Panc1 (cell line): ENCODE measurements around the gene MORC2. TPM values are rescaled to one million over a fixed set of nuclear protein-coding genes. Genes with fewer than 3 reads are reported as not detected.

Experiments used
- ATAC-seq: fragments of 200-7000 bp; cut with Tn5 transposase; 2 replicates; pipeline ENCODE4 v1.9.1; 2020; ENCODE audit warnings: mild to moderate bottlenecking, moderate library complexity
- BruUV-seq: library from RNA; stranded (reverse); fragments of 400-500 nt; replicated peaks from 2 replicates; lab custom pipeline; 2021; lab: Mats Ljungman, UMichigan
- CTCF ChIA-PET: fragments of 300-600 bp; sonication (Branson Sonifier 250); formaldehyde crosslinking; loops from one replicate; lab custom pipeline; 2022; ENCODE audit warnings: antibody characterized with exemption; lab: Charles Lee
- POLR2A ChIA-PET: fragments of 300-600 bp; sonication (Branson Sonifier 250); formaldehyde crosslinking; loops from one replicate; lab custom pipeline; 2022; ENCODE audit warnings: antibody characterized with exemption; lab: Charles Lee
- DNase-seq: peaks from one replicate; pipeline ENCODE4 v3.0.0-alpha.2; 2010; ENCODE audit warnings: low read depth, low spot score
- H3K27ac ChIP-seq: 2 replicates; pipeline ENCODE4 v1.5.1; 2011; ENCODE audit warnings: mild to moderate bottlenecking, low read length, inconsistent platforms
- H3K27me3 ChIP-seq: fragments of 200-500 bp; sonication (Bioruptor generic); 2 replicates; pipeline ENCODE4 v1.6.0; 2014; ENCODE audit warnings: low read length, inconsistent platforms; ENCODE audit not compliant: control insufficient read depth, insufficient read depth
- H3K36me3 ChIP-seq: fragments of 200-500 bp; sonication (Bioruptor generic); 2 replicates; pipeline ENCODE4 v1.5.1; 2014; ENCODE audit warnings: inconsistent platforms, mild to moderate bottlenecking, low read length, moderate library complexity; ENCODE audit not compliant: control insufficient read depth, insufficient read depth
- H3K4me1 ChIP-seq: 2 replicates; pipeline ENCODE4 v1.5.1; 2011; ENCODE audit warnings: inconsistent platforms, mild to moderate bottlenecking, low read length, moderate library complexity; ENCODE audit not compliant: control insufficient read depth, insufficient read depth
- H3K4me3 ChIP-seq, 2 experiments: 2 replicates each; pipeline ENCODE4 v1.5.1; 2011 to 2012; ENCODE audit warnings: low read depth in 2 of 2, low read length in 2 of 2, mild to moderate bottlenecking in 2 of 2, inconsistent platforms in 1 of 2, moderate library complexity in 1 of 2
- H3K9me3 ChIP-seq: fragments of 200-500 bp; sonication (Bioruptor generic); 2 replicates; pipeline ENCODE4 v1.5.1; 2014; ENCODE audit warnings: low read depth, mild to moderate bottlenecking, inconsistent platforms, low read length, moderate library complexity; ENCODE audit not compliant: control insufficient read depth, insufficient read depth
- POLR2AphosphoS5 ChIP-seq: IDR thresholded peaks from 2 replicates; pipeline ENCODE4 v1.6.1; 2012; ENCODE audit warnings: mild to moderate bottlenecking, low read depth, low read length, moderate library complexity
- SIN3A ChIP-seq: IDR thresholded peaks from 2 replicates; pipeline ENCODE4 v1.6.1; 2012; ENCODE audit warnings: low read depth, mild to moderate bottlenecking, low read length, moderate library complexity, borderline replicate concordance; ENCODE audit not compliant: insufficient read depth
- TCF7L2 ChIP-seq: IDR thresholded peaks from 2 replicates; pipeline ENCODE4 v1.6.1; 2011; ENCODE audit warnings: mild to moderate bottlenecking, low read depth, low read length, inconsistent platforms
- in situ Hi-C: cut with HindIII; loops from 2 replicates; pipeline ENCODE4 v1.10.0; 2016; ENCODE audit warnings: low sequenced_read_pairs, low pct_unique_long_range_greater_than_20kb
- intact Hi-C: fragments of 100-400 bp; cut with micrococcal nuclease; formaldehyde crosslinking; loops from one replicate; pipeline ENCODE4 v1.10.0; 2022; ENCODE audit not compliant: unreplicated experiment
- total RNA-seq: library from RNA; stranded (reverse); gene quantifications from one replicate; pipeline ENCODE4 v1.2.1, GENCODE V29; 2021; ENCODE audit not compliant: unreplicated experiment
- TF ChIP-seq, protein P1 (sequence below): fragments of 450-650 bp; IDR thresholded peaks from 2 replicates; pipeline ENCODE4 v1.5.1; 2017; ENCODE audit warnings: mild to moderate bottlenecking
- TF ChIP-seq, protein P2 (sequence below), 2 experiments: IDR thresholded peaks; 2 replicates each; pipeline ENCODE4 v1.6.1; 2011 to 2012; ENCODE audit warnings: low read depth in 2 of 2, control low read depth in 1 of 2, low read length in 1 of 2, mild to moderate bottlenecking in 1 of 2, moderate library complexity in 1 of 2; ENCODE audit not compliant: insufficient read depth in 1 of 2

Gene MORC2
- total RNA-seq, 1 experiment from 2014 or later: 31.5 TPM

DNA sequence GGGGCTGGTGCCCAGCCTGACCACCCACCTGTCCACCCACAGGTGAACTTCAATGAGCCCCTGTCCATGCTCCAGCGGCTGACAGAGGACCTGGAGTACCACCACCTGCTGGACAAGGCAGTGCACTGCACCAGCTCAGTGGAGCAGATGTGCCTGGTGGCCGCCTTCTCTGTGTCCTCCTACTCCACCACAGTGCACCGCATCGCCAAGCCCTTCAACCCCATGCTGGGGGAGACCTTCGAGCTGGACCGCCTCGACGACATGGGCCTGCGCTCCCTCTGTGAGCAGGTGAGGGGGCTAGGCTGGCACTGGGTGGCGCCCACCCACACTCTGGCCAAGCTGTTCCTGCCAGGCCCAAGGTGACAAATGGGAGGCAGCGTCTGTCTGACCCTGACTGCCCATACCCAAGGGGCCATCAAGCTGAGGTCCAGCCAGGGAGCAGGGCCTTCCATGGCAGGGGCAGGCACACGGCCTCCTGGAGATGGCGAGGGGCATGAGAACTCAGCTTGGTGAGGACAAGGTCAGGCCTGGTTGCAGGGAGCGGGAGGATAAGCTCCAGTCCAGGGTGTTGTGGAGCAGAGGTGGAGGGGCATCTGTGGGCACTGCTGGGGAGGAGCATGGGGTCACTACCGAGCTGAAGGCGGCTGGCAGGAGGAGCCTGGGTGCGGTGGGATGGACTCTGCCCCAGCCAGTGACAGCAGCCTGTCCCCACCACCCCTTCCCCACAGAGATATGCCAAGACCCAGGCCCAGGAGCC lies 77.7 kb downstream of the MORC2 start:
- POLR2A ChIA-PET: no interaction called here
- Histone ChIP-seq H3K27ac (no peak overlapping the region), H3K9me3 (no peaks in the 10 kb centered on the region), H3K4me3 (no peak overlapping the region), H3K4me1 (no peaks in the 10 kb centered on the region), H3K36me3 (no peaks in the 10 kb centered on the region), H3K27me3 (no peaks in the 10 kb centered on the region)
- peak; percentile 85; the same call in 1 of the 2 replicates for ATAC-seq
- BruUV-seq: no TSS peak
- intact Hi-C loops (no loop called here), in situ Hi-C loops (no loop called here)
- TF ChIP-seq, protein P1, sequence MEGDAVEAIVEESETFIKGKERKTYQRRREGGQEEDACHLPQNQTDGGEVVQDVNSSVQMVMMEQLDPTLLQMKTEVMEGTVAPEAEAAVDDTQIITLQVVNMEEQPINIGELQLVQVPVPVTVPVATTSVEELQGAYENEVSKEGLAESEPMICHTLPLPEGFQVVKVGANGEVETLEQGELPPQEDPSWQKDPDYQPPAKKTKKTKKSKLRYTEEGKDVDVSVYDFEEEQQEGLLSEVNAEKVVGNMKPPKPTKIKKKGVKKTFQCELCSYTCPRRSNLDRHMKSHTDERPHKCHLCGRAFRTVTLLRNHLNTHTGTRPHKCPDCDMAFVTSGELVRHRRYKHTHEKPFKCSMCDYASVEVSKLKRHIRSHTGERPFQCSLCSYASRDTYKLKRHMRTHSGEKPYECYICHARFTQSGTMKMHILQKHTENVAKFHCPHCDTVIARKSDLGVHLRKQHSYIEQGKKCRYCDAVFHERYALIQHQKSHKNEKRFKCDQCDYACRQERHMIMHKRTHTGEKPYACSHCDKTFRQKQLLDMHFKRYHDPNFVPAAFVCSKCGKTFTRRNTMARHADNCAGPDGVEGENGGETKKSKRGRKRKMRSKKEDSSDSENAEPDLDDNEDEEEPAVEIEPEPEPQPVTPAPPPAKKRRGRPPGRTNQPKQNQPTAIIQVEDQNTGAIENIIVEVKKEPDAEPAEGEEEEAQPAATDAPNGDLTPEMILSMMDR: peak; percentile 83
- no peak for TF ChIP-seq SIN3A
- DNase-seq: peak; percentile 7
- CTCF ChIA-PET: interaction anchor here (0.6 to 1.1 kb wide), 2 partner anchors 11 to 74 kb away, joined by 3 to 6 read pairs; no protein-coding TSS in a partner anchor

DNA sequence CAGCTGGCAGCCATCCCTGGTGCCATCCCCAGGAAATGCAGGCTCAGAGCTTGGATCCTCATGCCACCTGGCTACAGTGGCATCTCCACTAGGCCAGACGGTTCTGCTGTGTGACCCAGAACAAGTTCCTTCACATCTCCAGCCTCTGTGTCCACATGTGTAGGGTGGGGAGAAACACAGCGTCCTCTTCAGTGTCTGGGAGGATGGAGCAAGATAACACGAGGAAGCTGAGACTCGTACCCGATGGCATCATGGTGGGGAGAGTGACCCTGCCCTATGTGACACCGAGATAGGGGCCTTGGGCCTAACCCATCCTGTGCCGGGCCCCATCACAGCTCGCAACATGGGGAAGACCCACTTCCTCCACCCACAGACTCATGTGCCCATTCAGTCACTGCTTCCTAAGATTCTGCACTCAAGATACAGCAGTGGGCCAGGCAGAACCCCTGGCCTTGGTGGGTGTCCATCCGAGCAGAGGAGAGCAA lies 78.5 kb downstream of the MORC2 start:
- Histone ChIP-seq H3K4me3 (no peak overlapping the region), H3K9me3 (no peaks in the 10 kb centered on the region), H3K4me1 (no peaks in the 10 kb centered on the region), H3K27me3 (no peaks in the 10 kb centered on the region), H3K36me3 (no peaks in the 10 kb centered on the region), H3K27ac (no peak overlapping the region)
- intact Hi-C loops (no loop called here), in situ Hi-C loops (no loop called here)
- ChIA-PET POLR2A (no interaction called here), CTCF (interaction anchor here (0.6 kb wide), 1 partner anchor 12 kb away, joined by 6 read pairs; no protein-coding TSS in a partner anchor)
- DNase-seq (no peak), ATAC-seq (no peak)
- TF ChIP-seq, protein P1: no peak
- TF ChIP-seq SIN3A (no peak), TCF7L2 (no peak), POLR2AphosphoS5 (no peak)
- TF ChIP-seq, protein P2, sequence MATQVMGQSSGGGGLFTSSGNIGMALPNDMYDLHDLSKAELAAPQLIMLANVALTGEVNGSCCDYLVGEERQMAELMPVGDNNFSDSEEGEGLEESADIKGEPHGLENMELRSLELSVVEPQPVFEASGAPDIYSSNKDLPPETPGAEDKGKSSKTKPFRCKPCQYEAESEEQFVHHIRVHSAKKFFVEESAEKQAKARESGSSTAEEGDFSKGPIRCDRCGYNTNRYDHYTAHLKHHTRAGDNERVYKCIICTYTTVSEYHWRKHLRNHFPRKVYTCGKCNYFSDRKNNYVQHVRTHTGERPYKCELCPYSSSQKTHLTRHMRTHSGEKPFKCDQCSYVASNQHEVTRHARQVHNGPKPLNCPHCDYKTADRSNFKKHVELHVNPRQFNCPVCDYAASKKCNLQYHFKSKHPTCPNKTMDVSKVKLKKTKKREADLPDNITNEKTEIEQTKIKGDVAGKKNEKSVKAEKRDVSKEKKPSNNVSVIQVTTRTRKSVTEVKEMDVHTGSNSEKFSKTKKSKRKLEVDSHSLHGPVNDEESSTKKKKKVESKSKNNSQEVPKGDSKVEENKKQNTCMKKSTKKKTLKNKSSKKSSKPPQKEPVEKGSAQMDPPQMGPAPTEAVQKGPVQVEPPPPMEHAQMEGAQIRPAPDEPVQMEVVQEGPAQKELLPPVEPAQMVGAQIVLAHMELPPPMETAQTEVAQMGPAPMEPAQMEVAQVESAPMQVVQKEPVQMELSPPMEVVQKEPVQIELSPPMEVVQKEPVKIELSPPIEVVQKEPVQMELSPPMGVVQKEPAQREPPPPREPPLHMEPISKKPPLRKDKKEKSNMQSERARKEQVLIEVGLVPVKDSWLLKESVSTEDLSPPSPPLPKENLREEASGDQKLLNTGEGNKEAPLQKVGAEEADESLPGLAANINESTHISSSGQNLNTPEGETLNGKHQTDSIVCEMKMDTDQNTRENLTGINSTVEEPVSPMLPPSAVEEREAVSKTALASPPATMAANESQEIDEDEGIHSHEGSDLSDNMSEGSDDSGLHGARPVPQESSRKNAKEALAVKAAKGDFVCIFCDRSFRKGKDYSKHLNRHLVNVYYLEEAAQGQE (IDR thresholded peaks at IDR 0.05; ENCODE audit: insufficient read depth in 1 of 2, low read depth in 2 of 2, low read length in 1 of 2): no peak
- BruUV-seq: no TSS peak
